HFF-Myc (cell line): Measurements from ENCODE around the gene CDH23.

ENCODE experiments used
- DNase-seq: peaks from one replicate; pipeline ENCODE4 v3.0.0-alpha.2; 2011; ENCODE audit warnings: low read depth; ENCODE audit errors: extremely low read depth
- H3K4me3 ChIP-seq: replicated peaks from 2 replicates; pipeline ENCODE4 v1.5.1; 2011; ENCODE audit warnings: low read depth, mild to moderate bottlenecking, control low read depth, low read length
- TF ChIP-seq, protein P1 (sequence below): IDR thresholded peaks from 2 replicates; pipeline ENCODE4 v1.5.1; 2012; ENCODE audit warnings: mild to moderate bottlenecking, low read depth, low read length, control low read depth; ENCODE audit errors: missing control alignments

CDH23 gene

DNA sequence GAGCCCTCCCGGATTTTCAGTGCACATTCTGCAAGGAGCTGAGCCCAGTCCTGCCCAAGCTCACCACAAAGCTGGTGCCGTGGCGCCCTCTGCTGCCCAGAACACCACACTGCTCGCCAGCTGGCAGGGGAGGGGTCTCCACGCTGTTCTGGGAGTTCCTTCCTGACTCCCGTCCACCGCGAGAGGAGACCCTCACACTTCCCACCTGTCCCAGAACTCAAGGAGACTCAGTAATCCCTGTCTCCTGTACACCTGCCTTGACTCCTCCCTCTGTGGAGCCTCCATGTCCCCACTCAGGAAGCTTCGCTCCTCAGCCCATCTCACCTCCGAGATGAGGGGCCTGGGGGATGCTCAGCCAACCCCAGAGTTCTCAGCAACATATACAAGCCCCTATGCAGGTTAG lies 311.6 kb downstream of the CDH23 start:
- TF ChIP-seq, protein P1, sequence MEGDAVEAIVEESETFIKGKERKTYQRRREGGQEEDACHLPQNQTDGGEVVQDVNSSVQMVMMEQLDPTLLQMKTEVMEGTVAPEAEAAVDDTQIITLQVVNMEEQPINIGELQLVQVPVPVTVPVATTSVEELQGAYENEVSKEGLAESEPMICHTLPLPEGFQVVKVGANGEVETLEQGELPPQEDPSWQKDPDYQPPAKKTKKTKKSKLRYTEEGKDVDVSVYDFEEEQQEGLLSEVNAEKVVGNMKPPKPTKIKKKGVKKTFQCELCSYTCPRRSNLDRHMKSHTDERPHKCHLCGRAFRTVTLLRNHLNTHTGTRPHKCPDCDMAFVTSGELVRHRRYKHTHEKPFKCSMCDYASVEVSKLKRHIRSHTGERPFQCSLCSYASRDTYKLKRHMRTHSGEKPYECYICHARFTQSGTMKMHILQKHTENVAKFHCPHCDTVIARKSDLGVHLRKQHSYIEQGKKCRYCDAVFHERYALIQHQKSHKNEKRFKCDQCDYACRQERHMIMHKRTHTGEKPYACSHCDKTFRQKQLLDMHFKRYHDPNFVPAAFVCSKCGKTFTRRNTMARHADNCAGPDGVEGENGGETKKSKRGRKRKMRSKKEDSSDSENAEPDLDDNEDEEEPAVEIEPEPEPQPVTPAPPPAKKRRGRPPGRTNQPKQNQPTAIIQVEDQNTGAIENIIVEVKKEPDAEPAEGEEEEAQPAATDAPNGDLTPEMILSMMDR = peak; percentile 77
- H3K4me3 ChIP-seq = no peak overlapping the region
- no peak for DNase-seq

DNA sequence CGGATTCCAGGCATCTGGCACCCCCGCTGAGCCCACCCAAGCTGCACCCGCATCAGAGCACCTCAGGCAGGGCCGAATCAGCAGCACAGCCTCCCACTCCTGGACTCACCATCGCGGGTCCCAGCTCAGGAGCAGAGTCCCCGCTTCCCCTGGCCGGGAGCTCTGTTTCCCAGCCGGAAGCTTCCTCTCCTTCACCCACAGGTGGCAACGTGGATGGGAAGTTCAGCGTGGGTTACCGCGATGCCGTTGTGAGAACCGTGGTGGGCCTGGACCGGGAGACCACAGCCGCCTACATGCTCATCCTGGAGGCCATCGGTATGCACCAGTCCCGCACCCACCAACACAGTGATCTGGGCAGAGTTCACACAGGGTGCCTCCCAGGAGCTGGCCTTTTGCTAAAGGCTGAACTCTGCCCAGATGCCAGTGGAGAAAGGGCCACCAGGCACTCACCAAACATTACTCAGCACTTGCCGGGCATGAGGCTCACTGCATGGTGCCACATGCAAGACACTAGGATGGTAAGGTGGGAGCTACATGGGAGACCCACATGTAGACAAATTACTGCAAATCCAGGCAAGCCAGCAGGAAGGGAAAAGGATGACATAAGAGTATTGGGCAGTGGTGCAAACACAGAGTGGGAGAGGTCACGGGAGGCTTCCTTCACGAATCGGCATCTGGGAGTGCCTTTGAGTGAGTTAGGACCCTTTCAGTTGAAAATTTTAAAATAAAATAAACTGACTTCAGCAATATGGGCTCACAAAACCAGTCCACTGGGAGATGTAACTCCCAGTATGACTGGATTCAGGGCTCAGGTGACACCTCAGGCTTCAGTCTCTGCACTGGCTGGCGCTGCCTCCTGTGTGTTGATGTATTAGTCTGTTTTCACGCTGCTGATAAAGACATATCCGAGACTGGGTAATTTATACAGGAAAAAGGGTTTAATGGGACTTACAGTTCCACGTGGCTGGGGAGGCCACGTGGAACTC lies 312.5 kb downstream of the CDH23 start:
- no peak overlapping the region for H3K4me3 ChIP-seq
- TF ChIP-seq, protein P1 = peak; percentile 4
- no peak for DNase-seq

DNA sequence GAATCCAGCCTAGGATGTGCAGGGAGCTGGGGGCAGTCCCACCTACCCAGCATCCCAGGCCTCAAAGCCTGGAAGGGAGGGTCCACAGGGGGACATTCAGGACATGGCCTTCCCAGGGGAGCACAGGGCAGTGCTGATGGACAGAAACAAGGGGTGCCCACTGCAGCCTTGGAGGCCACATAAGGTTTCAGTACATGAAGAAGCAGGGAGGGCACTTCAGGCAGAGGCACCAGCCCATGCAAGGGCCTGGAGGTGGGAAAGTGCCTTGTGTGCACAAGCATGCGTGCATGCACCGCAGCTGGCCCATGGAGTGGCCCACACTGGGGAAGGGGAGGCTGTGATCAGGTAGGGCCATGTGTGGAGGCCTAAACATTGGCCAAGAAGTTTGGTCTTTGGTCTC lies 313.8 kb downstream of the CDH23 start:
- no peak for DNase-seq
- TF ChIP-seq, protein P1 = no peak
- no peak overlapping the region for H3K4me3 ChIP-seq

DNA sequence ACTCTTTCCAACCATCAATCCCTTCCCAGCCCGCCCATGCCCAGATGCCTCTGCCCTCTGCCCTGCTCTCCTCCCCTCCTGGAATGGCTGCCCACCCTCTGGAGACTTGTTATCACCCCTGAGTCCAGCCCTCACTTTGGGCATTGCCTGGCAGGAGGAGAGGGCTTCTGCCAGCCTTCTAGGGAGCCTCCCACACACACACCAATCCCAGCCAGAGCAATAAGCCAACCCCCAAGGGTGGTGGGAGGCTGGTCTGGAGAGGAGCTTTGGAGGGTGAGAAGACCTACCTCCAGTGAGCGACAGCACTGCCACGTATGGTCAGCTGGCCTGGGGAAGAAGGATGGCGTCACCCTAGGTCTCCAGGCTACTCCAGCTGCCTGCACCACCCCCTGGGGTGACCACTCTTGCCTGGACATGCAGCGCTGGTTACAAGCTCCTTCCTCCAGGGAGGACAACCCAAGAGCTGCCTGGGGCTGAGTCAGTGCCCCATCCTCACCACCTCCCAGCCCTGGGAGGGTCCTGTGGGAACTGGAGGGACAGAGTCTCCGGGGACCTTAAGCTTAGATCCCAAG lies 314.4 kb downstream of the CDH23 start:
- DNase-seq = no peak
- TF ChIP-seq, protein P1 = no peak
- H3K4me3 ChIP-seq = no peak overlapping the region

DNA sequence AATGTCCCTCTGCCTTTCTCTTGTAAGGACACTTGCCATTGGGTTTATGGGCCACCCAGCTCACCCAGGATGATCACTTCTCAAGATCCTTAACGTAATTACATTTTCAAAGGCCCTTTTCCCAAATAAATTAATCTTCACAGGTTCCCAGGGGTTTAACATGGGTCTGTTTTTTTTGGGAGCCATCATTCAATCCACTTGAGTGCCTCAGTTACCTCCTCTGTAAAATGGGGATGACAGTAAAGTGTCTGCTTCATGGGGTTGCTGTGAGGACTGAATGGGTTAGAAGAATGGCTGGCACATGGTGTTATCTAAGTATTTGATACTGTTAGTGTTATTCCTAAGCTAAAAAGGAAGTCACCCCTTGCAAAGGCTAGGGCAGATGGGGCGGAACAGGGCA lies 315.4 kb downstream of the CDH23 start:
- H3K4me3 ChIP-seq = no peak overlapping the region
- no peak for DNase-seq
- TF ChIP-seq, protein P1 = no peak

DNA sequence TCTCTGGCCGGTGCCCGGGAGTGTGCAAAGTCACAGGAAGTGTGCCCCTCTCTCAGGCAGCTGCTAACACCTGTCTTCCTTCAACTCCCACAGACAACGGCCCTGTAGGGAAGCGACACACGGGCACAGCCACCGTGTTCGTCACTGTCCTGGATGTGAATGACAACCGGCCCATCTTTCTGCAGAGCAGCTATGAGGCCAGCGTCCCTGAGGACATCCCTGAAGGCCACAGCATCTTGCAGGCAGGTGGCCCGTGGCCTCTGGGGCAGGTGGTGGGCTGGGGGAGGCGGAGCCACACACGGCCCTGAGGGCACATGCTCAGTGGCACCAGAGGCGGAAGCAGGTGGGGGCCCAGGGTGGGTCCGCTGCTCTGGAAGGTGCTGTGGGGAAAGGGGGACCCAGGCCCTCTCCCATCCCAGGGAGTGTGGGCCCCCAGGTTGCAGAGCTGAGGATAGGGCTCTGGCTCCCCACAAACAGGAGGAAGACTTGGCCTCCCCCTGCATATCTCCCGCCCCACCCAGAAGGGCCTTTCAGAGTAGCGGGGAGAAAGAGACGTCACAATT lies 315.9 kb downstream of the CDH23 start:
- no peak for DNase-seq
- no peak overlapping the region for H3K4me3 ChIP-seq
- TF ChIP-seq, protein P1 = no peak
